ENCODE results near the gene C6orf58. TPM values are rescaled to one million over a fixed set of nuclear protein-coding genes. Genes with fewer than 3 reads are reported as not detected.

The C6orf58 gene
- total RNA-seq, 1 experiment from 2014 or later = 0.20 TPM

GRCh38 chr6:127618729-127619128, 41.8 kb downstream of the C6orf58 start:
- Histone ChIP-seq H3K9ac (ENCODE audit: low read length) (no peak overlapping the region), H3K27me3 (ENCODE audit: insufficient read depth, low read length) (no peaks in the 10 kb centered on the region), H3K27ac (ENCODE audit: low read depth, low read length) (no peak overlapping the region), H3K4me2 (ENCODE audit: low read length) (no peak overlapping the region), H3K36me3 (ENCODE audit: control insufficient read depth in 1 of 2, insufficient read depth in 2 of 2, low read length in 2 of 2) (no peaks in the 10 kb centered on the region), H3K79me2 (ENCODE audit: insufficient read depth, low read length) (no peaks in the 10 kb centered on the region), H2AFZ (ENCODE audit: low read depth, low read length, poor library complexity, severe bottlenecking) (no peak overlapping the region), H3K9me3 (ENCODE audit: control insufficient read depth in 1 of 2, insufficient read depth in 1 of 2, low read depth in 1 of 2, low read length in 2 of 2) (no peaks in the 10 kb centered on the region), H3K4me3 (replicated peaks in 1 of 2; ENCODE audit: low read depth in 1 of 2, low read length in 2 of 2) (no peak overlapping the region), H3K4me1 (ENCODE audit: control insufficient read depth in 1 of 2, insufficient read depth in 2 of 2, low read length in 2 of 2) (no peaks in the 10 kb centered on the region), H3K9me2 (ENCODE audit: insufficient read depth) (no peaks in the 10 kb centered on the region), H4K20me1 (ENCODE audit: insufficient read depth) (no peaks in the 10 kb centered on the region)
- BruUV-seq (replicated peaks) = no TSS peak
- ATAC-seq = no peak
- intact Hi-C loops (cut with micrococcal nuclease) = no loop called here
- no peak for DNase-seq (ENCODE audit: low read depth, low spot score)
- RAD21 ChIA-PET (ENCODE audit: low non-redundant PET in 1 of 2, low total read pairs in 2 of 2, uncharacterized antibody in 2 of 2, unreplicated experiment in 2 of 2) = no interaction called here
- POLR2A ChIA-PET = no interaction called here
- CTCF ChIA-PET = no interaction called here
- no peak for TF ChIP-seq CTCF (IDR thresholded peaks at IDR 0.05 in 2 of 3, conservative IDR thresholded peaks at IDR 0.05 in 1 of 3; ENCODE audit: borderline replicate concordance in 1 of 3, insufficient read depth in 1 of 3, low read depth in 2 of 3, low read length in 2 of 3)
- no peak for TF ChIP-seq EGR1 (IDR thresholded peaks at IDR 0.05; ENCODE audit: low read depth)
- no peak for TF ChIP-seq CBX3 (IDR thresholded peaks at IDR 0.05; ENCODE audit: low read depth)

- Histone ChIP-seq H3K4me3 (replicated peaks in 1 of 2; ENCODE audit: low read depth in 1 of 2, low read length in 2 of 2) (no peak overlapping the region), H3K9ac (ENCODE audit: low read length) (no peak overlapping the region), H3K9me3 (ENCODE audit: control insufficient read depth in 1 of 2, insufficient read depth in 1 of 2, low read depth in 1 of 2, low read length in 2 of 2) (no peaks in the 10 kb centered on the region), H3K4me1 (ENCODE audit: control insufficient read depth in 1 of 2, insufficient read depth in 2 of 2, low read length in 2 of 2) (no peaks in the 10 kb centered on the region), H3K36me3 (ENCODE audit: control insufficient read depth in 1 of 2, insufficient read depth in 2 of 2, low read length in 2 of 2) (no peaks in the 10 kb centered on the region), H4K20me1 (ENCODE audit: insufficient read depth) (no peaks in the 10 kb centered on the region), H3K79me2 (ENCODE audit: insufficient read depth, low read length) (no peaks in the 10 kb centered on the region), H3K27ac (ENCODE audit: low read depth, low read length) (no peak overlapping the region), H3K9me2 (ENCODE audit: insufficient read depth) (no peaks in the 10 kb centered on the region), H3K4me2 (ENCODE audit: low read length) (no peak overlapping the region), H2AFZ (ENCODE audit: low read depth, low read length, poor library complexity, severe bottlenecking) (no peak overlapping the region), H3K27me3 (ENCODE audit: insufficient read depth, low read length) (no peaks in the 10 kb centered on the region)
- intact Hi-C loops (cut with micrococcal nuclease) = no loop called here
- RAD21 ChIA-PET (ENCODE audit: low non-redundant PET in 1 of 2, low total read pairs in 2 of 2, uncharacterized antibody in 2 of 2, unreplicated experiment in 2 of 2) = no interaction called here
- CTCF ChIA-PET = interaction anchor here (1.4 kb wide), 1 partner anchor 11 kb away, joined by 3 read pairs; no protein-coding TSS in a partner anchor
- TF ChIP-seq ZFX (IDR thresholded peaks at IDR 0.05) = no peak
- no peak for TF ChIP-seq POLR2A (IDR thresholded peaks at IDR 0.05; ENCODE audit: borderline replicate concordance, extremely low read depth, insufficient read depth, insufficient read length)
- no peak for TF ChIP-seq ZBTB33 (IDR thresholded peaks at IDR 0.05; ENCODE audit: extremely low read depth, insufficient replicate concordance, low read length)
- no peak for TF ChIP-seq TCF7L2 (IDR thresholded peaks at IDR 0.05; ENCODE audit: borderline replicate concordance, extremely low read depth, insufficient read depth, insufficient read length)
- no peak for TF ChIP-seq CEBPB (IDR thresholded peaks at IDR 0.05; ENCODE audit: low read depth)
- TF ChIP-seq YY1 (IDR thresholded peaks at IDR 0.05; ENCODE audit: extremely low read depth, insufficient replicate concordance, low read depth, low read length) = no peak
- TF ChIP-seq SIN3A (IDR thresholded peaks at IDR 0.05; ENCODE audit: low read depth) = no peak
- no peak for TF ChIP-seq ATF3 (IDR thresholded peaks at IDR 0.05)
- no peak for TF ChIP-seq EGR1 (IDR thresholded peaks at IDR 0.05; ENCODE audit: low read depth)
- no TSS peak for BruUV-seq (replicated peaks)
- no peak for ATAC-seq
- POLR2A ChIA-PET = no interaction called here
- DNase-seq (ENCODE audit: low read depth, low spot score) = no peak
These were observed 53.8 kb downstream of the C6orf58 start for GRCh38 chr6:127630800-127631199.

Data from HCT116 (cell line).